Upper lobe of left lung (tissue), 4 donors: ENCODE measurements around the gene FGF3.

Experiments used
- CTCF ChIP-seq, 6 experiments: fragments of 450-650 bp in 4 of 6; fragments of 200-600 bp in 2 of 6; sonication (generic) in 2 of 6; IDR thresholded peaks; one replicate each; pipeline ENCODE4 v1.5.1; 2016 to 2019; ENCODE audit warnings: antibody characterized with exemption in 6 of 6
- EP300 ChIP-seq, 4 donors: sonication (generic); formaldehyde crosslinking; IDR thresholded peaks; one replicate each; pipeline ENCODE4 v1.5.1; 2017; ENCODE audit warnings: antibody characterized with exemption in 4 of 4, control low read depth in 2 of 4
- POLR2A ChIP-seq, 4 donors: fragments of 450-650 bp; IDR thresholded peaks; one replicate each; pipeline ENCODE4 v1.5.1; 2016 to 2017; ENCODE audit warnings: antibody characterized with exemption in 4 of 4, mild to moderate bottlenecking in 2 of 4
- POLR2AphosphoS5 ChIP-seq, 2 donors: sonication (generic); formaldehyde crosslinking; IDR thresholded peaks; one replicate each; pipeline ENCODE4 v1.5.1; 2017; ENCODE audit warnings: antibody characterized with exemption in 2 of 2

GRCh38 chr11:69834811-69835800 is 15.9 kb upstream of the FGF3 start:
- TF ChIP-seq CTCF (IDR thresholded peaks at IDR 0.05) (no peak), POLR2AphosphoS5 (IDR thresholded peaks at IDR 0.05) (no peak), POLR2A (IDR thresholded peaks at IDR 0.05) (no peak), EP300 (IDR thresholded peaks at IDR 0.05) (no peak)
